HL-60 (cell line): ENCODE data around the gene TMC8.

Experiments used
- DNase-seq, 2 experiments: peaks; one replicate each; pipeline ENCODE4 v3.0.0-alpha.2; 2010 to 2020; ENCODE audit warnings: low read depth in 1 of 2, low spot score in 1 of 2
- H3K27ac ChIP-seq: fragments of 250-450 bp; sonication (Bioruptor Pico); replicated peaks from 2 replicates; pipeline ENCODE4 v1.5.1; 2020; ENCODE audit warnings: mild to moderate bottlenecking, moderate library complexity
- H3K27me3 ChIP-seq: fragments of 250-450 bp; sonication (Bioruptor Pico); 2 replicates; pipeline ENCODE4 v1.5.1; 2021; ENCODE audit warnings: mild to moderate bottlenecking, moderate library complexity; ENCODE audit not compliant: insufficient read depth, poor library complexity, severe bottlenecking
- H3K4me3 ChIP-seq: replicated peaks from 2 replicates; pipeline ENCODE4 v1.5.1; 2011; ENCODE audit warnings: mild to moderate bottlenecking, control low read depth, low read length; ENCODE audit not compliant: insufficient read depth
- CTCF ChIP-seq: IDR thresholded peaks from one replicate; pipeline ENCODE4 v1.5.1; 2011; ENCODE audit warnings: low read length, control low read depth, inconsistent platforms; ENCODE audit not compliant: insufficient read depth
- GABPA ChIP-seq: IDR thresholded peaks from 2 replicates; pipeline ENCODE4 v1.6.1; 2012; ENCODE audit warnings: low read depth
- POLR2AphosphoS5 ChIP-seq: IDR thresholded peaks from 2 replicates; pipeline ENCODE4 v1.6.1; 2012; ENCODE audit warnings: low read depth
- REST ChIP-seq: IDR thresholded peaks from 2 replicates; pipeline ENCODE4 v1.6.1; 2012; ENCODE audit warnings: low read depth; ENCODE audit not compliant: insufficient replicate concordance
- SPI1 ChIP-seq: IDR thresholded peaks from 2 replicates; pipeline ENCODE4 v1.6.1; 2012; ENCODE audit warnings: low read depth, mild to moderate bottlenecking, borderline replicate concordance

Gene TMC8

DNA sequence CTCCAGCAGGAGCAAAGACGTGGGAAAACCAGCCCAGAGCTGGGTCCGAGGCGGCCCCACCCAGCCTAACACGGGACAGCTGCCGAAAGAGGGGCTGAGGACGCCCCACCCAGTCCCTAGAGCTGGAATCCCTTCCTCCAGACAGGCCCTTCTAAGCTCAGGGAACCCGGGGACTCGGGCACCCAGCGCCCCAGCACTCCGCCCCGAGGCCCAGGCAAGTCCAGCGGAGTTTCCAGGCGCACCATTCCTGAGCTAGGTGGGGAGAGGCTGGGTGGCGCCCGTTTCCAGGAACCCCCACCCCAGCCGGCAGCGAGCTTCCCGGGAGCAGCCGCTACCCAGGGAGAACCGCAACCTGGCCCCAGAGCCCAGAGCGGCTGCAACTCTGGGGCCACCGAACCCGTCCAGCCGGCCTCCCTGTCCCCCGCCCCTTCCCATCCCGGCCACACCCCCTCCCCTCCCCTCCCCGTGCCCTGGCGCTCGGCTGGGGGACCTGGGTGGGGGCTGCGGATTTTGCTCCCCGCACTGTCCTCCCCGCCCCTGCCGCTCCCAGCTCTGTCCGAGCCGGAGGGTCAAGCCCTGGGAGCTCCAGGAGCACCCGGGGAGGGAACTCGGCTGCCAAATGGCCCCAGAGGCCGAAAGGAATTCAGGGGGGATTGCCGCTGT is 2.6 kb upstream of the TMC8 start:
- Histone ChIP-seq H3K4me3 (peak overlapping the region; percentile 95), H3K27ac (peak overlapping the region; percentile 93), H3K27me3 (no peaks in the 10 kb centered on the region)
- peak; percentile 8; the same call in 1 of the 2 replicates for TF ChIP-seq POLR2AphosphoS5
- TF ChIP-seq SPI1, result no peak
- peak in 1 of 2 experiments; percentile 28 for DNase-seq

DNA sequence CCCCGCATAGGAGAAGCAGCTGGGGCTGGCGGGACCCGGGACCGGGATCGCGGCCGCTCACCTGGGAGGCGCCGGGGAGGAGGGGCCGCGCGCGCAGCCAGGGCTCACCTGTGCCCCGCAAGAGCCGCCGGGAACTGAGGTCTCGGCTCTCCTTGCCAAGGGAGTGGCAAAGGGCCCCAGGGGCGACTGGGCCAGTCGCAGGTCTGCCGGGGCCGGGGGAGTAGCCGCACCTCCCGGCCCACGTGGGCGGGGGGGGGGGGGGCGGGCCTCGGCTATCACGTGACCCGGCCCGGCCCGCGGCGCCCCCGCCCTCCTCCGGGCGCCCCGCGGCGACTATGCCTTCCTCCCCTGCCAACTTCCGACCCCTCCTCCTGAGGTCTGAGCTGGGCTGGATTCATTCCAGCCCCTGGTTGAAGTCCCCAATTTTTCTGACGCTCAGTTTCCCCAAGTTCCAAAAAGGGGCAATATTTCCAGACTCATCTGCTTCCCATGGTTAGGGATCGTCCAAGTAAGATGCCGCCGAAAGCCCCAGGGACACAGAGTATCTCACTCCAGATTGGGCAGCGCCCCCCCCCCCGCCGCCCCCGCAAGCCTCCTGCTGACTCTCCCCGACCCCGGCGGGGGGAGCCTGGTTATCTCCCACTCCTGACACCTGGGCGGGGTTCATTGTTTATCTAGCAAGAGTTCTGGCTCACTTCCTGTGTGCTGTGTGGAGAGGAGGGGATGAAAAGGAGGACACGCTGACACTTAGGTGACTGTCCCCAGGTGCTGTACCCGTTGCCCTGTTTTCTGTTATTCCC is 1.8 kb upstream of the TMC8 start, which contains the start of gene TMC6:
Gene TMC6, minus strand, starts transcription at position 205 of the 800 bp plus-strand sequence. CDS start 1,923 bp downstream, outside the sequence.
- Histone ChIP-seq H3K4me3 (peak within 1 kb of the TSS; percentile 95), H3K27ac (peak within 1 kb of the TSS; percentile 93), H3K27me3 (no peaks in the 10 kb centered on the region)
- DNase-seq, result peak; percentile 76
- TF ChIP-seq REST (no peak), CTCF (no peak), SPI1 (no peak), GABPA (no peak), POLR2AphosphoS5 (no peak; the same call in 1 of the 2 replicates)

DNA sequence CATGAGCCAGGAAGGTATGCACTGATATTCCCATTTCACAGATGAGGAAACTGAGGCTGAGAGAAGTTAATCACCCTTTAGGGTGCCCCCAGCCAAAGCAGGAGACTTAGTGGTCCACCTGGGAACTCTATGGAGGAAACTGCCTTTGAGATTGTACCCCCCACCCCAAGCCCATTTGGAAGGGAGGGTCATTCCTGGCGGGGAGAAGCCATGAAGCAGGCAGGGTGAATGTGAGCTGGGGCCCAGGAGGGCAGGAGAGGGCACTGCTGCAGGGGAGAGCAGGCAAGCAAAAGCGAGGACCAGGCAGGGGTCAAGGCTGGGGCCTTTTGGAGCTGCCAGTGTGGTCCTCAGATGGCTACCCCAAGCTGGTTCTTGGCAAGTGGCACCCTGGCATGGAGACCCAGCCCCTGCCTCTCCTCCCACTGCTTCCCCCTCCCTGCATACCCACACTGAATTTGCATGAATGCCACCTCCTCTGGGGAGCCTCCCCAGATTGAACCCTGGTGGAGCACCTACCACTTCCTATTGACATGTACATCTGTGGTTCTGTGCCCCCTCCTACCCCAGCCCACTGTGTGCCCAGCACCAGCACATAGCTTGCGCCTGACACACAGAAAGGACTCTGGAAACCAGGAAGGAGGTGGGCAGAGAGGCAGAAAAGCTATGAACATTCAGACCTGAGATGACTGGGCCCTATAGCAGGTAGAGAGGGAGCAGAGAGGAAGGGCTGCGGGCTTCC is 1.1 kb upstream of the TMC8 start:
- Histone ChIP-seq H3K27ac (peak overlapping the region; percentile 93), H3K27me3 (no peaks in the 10 kb centered on the region), H3K4me3 (no peak overlapping the region; the same call in 1 of the 2 replicates)
- peak in 1 of 2 experiments; percentile 71 for DNase-seq
- TF ChIP-seq GABPA (no peak), SPI1 (peak; percentile 10; the same call in 1 of the 2 replicates)

- H3K27ac ChIP-seq, result peak overlapping the region; percentile 93
- DNase-seq, result no peak
- peak overlapping the region; percentile 80 for H3K4me3 ChIP-seq
- no peaks in the 10 kb centered on the region for H3K27me3 ChIP-seq
- TF ChIP-seq POLR2AphosphoS5, result no peak
- no peak for TF ChIP-seq GABPA
- TF ChIP-seq SPI1, result no peak; the same call in 1 of the 2 replicates
- TF ChIP-seq REST, result no peak
- no peak for TF ChIP-seq CTCF
Measured at GRCh38 chr17:78130090-78130436, 508 bp upstream of the TMC8 start.
